Loucy (cell line): ENCODE data around the gene NR2F2.

Experiments used
- EZH2phosphoT487 ChIP-seq: fragments of 200-600 bp; IDR thresholded peaks from 2 replicates; pipeline ENCODE4 v1.6.1; 2018; ENCODE audit warnings: antibody characterized with exemption, mild to moderate bottlenecking, moderate library complexity, borderline replicate concordance
- TF ChIP-seq, protein P1 (sequence below): fragments of 200-600 bp; sonication (generic); conservative IDR thresholded peaks from 2 replicates; pipeline ENCODE4 v1.5.1; 2014; ENCODE audit warnings: mild to moderate bottlenecking, antibody characterized with exemption, low read length

DNA sequence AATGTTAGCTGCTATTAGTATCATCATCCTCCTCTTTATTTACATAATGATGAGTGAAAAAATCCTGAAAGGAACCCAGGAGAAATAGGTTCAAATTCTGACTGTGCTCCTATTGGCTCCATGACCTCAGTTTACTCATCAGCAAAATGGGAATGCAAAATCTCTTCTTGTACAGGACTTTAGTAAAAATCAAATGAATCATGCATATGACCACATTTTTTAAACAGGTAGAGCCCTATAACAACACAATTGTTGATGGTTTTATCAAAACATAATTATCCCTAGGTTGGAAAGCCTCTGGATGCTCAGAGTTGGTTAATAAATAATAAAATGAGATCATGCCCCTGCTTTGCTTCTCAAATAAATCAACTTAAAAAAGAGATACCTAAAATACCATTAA, 16.0 kb upstream of the NR2F2 start:
- TF ChIP-seq, protein P1, sequence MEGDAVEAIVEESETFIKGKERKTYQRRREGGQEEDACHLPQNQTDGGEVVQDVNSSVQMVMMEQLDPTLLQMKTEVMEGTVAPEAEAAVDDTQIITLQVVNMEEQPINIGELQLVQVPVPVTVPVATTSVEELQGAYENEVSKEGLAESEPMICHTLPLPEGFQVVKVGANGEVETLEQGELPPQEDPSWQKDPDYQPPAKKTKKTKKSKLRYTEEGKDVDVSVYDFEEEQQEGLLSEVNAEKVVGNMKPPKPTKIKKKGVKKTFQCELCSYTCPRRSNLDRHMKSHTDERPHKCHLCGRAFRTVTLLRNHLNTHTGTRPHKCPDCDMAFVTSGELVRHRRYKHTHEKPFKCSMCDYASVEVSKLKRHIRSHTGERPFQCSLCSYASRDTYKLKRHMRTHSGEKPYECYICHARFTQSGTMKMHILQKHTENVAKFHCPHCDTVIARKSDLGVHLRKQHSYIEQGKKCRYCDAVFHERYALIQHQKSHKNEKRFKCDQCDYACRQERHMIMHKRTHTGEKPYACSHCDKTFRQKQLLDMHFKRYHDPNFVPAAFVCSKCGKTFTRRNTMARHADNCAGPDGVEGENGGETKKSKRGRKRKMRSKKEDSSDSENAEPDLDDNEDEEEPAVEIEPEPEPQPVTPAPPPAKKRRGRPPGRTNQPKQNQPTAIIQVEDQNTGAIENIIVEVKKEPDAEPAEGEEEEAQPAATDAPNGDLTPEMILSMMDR = no peak
- TF ChIP-seq EZH2phosphoT487 = no peak
